ACC112 (cell line): ENCODE measurements around the gene RNF220.

ENCODE experiments used
- H2AFZ ChIP-seq: fragments of 200-600 bp; sonication (generic); one replicate; pipeline ENCODE4 v1.6.0; 2017; ENCODE audit warnings: antibody characterized with exemption, low read length; ENCODE audit not compliant: unreplicated experiment
- H3K27ac ChIP-seq: fragments of 200-600 bp; sonication (generic); 2 replicates; pipeline ENCODE4 v1.5.1; 2014; ENCODE audit warnings: low read depth, mild to moderate bottlenecking, antibody characterized with exemption, low read length, moderate library complexity
- H3K27me3 ChIP-seq: fragments of 200-600 bp; sonication (generic); 2 replicates; pipeline ENCODE4 v1.6.1; 2014; ENCODE audit warnings: mild to moderate bottlenecking, antibody characterized with exemption, low read length, moderate library complexity, mixed read lengths; ENCODE audit not compliant: insufficient read depth
- H3K36me3 ChIP-seq: fragments of 200-600 bp; sonication (generic); 2 replicates; pipeline ENCODE4 v1.6.1; 2016; ENCODE audit warnings: mild to moderate bottlenecking, antibody characterized with exemption, low read length, moderate library complexity, mixed read lengths; ENCODE audit not compliant: insufficient read depth
- H3K4me1 ChIP-seq: fragments of 200-600 bp; sonication (generic); one replicate; pipeline ENCODE4 v1.6.1; 2016; ENCODE audit warnings: low read length, mixed read lengths; ENCODE audit not compliant: insufficient read depth, unreplicated experiment, control insufficient read depth
- H3K4me3 ChIP-seq: fragments of 200-600 bp; sonication (generic); 2 replicates; pipeline ENCODE4 v1.5.1; 2014; ENCODE audit warnings: mild to moderate bottlenecking, low read depth, low read length
- H3K79me2 ChIP-seq: fragments of 200-600 bp; sonication (generic); one replicate; pipeline ENCODE4 v1.6.0; 2016; ENCODE audit warnings: low read length; ENCODE audit not compliant: control insufficient read depth, unreplicated experiment, insufficient read depth

Gene RNF220

GRCh38 chr1:44641126-44642102, 236.4 kb downstream of the RNF220 start:
- H3K4me1 ChIP-seq: no peaks in the 10 kb centered on the region
- no peak overlapping the region for H3K4me3 ChIP-seq
- peaks cover 19% of the 10 kb centered on the region; the same call in 1 of the 2 replicates for H3K36me3 ChIP-seq

GRCh38 chr1:44642255-44642654, 237.2 kb downstream of the RNF220 start:
- peaks cover 16% of the 10 kb centered on the region; the same call in 1 of the 2 replicates for H3K36me3 ChIP-seq

More at GRCh38 chr1:44641126-44642102, 236.4 kb downstream of the RNF220 start:
- Histone ChIP-seq H3K27me3 (no peaks in the 10 kb centered on the region), H2AFZ (no peak overlapping the region), H3K27ac (no peak overlapping the region), H3K79me2 (no peaks in the 10 kb centered on the region)

GRCh38 chr1:44642925-44643324, 237.9 kb downstream of the RNF220 start:
- H3K27ac ChIP-seq: no peak overlapping the region
- no peak overlapping the region for H2AFZ ChIP-seq
- peaks cover 16% of the 10 kb centered on the region; the same call in 1 of the 2 replicates for H3K36me3 ChIP-seq
- no peak overlapping the region for H3K4me3 ChIP-seq
- no peaks in the 10 kb centered on the region for H3K4me1 ChIP-seq
- H3K79me2 ChIP-seq: no peaks in the 10 kb centered on the region
- H3K27me3 ChIP-seq: no peaks in the 10 kb centered on the region

More at GRCh38 chr1:44642255-44642654, 237.2 kb downstream of the RNF220 start:
- Histone ChIP-seq H3K27me3 (no peaks in the 10 kb centered on the region), H3K79me2 (no peaks in the 10 kb centered on the region), H3K4me1 (no peaks in the 10 kb centered on the region), H3K4me3 (no peak overlapping the region), H3K27ac (no peak overlapping the region), H2AFZ (no peak overlapping the region)

GRCh38 chr1:44643721-44644334, 238.8 kb downstream of the RNF220 start:
- H3K27ac ChIP-seq: no peak overlapping the region
- H3K36me3 ChIP-seq: peaks cover 9% of the 10 kb centered on the region; the same call in 1 of the 2 replicates
- H2AFZ ChIP-seq: no peak overlapping the region
- H3K4me3 ChIP-seq: no peak overlapping the region
- H3K4me1 ChIP-seq: no peaks in the 10 kb centered on the region
- H3K27me3 ChIP-seq: no peaks in the 10 kb centered on the region
- no peaks in the 10 kb centered on the region for H3K79me2 ChIP-seq

GRCh38 chr1:44644806-44645205, 239.8 kb downstream of the RNF220 start:
- Histone ChIP-seq H3K4me1 (no peaks in the 10 kb centered on the region), H3K36me3 (peaks cover 4% of the 10 kb centered on the region; the same call in 1 of the 2 replicates), H3K27me3 (no peaks in the 10 kb centered on the region), H2AFZ (no peak overlapping the region), H3K4me3 (no peak overlapping the region), H3K27ac (no peak overlapping the region), H3K79me2 (no peaks in the 10 kb centered on the region)

GRCh38 chr1:44645476-44646244, 240.6 kb downstream of the RNF220 start:
- Histone ChIP-seq H3K36me3 (peaks cover 4% of the 10 kb centered on the region; the same call in 1 of the 2 replicates), H3K4me3 (no peak overlapping the region), H3K27ac (no peak overlapping the region), H3K27me3 (no peaks in the 10 kb centered on the region), H2AFZ (no peak overlapping the region), H3K79me2 (no peaks in the 10 kb centered on the region), H3K4me1 (no peaks in the 10 kb centered on the region)

GRCh38 chr1:44646261-44647110, 241.4 kb downstream of the RNF220 start:
- no peaks in the 10 kb centered on the region for H3K79me2 ChIP-seq
- H2AFZ ChIP-seq: no peak overlapping the region
- H3K4me3 ChIP-seq: no peak overlapping the region
- no peaks in the 10 kb centered on the region for H3K27me3 ChIP-seq
- no peaks in the 10 kb centered on the region for H3K4me1 ChIP-seq
- no peak overlapping the region for H3K27ac ChIP-seq
- H3K36me3 ChIP-seq: no peaks in the 10 kb centered on the region

GRCh38 chr1:44647896-44648295, 242.8 kb downstream of the RNF220 start:
- no peak overlapping the region for H3K27ac ChIP-seq
- H3K79me2 ChIP-seq: no peaks in the 10 kb centered on the region
- H3K4me3 ChIP-seq: no peak overlapping the region
- H3K4me1 ChIP-seq: no peaks in the 10 kb centered on the region
- no peak overlapping the region for H2AFZ ChIP-seq
- no peaks in the 10 kb centered on the region for H3K27me3 ChIP-seq
- no peaks in the 10 kb centered on the region for H3K36me3 ChIP-seq

- no peaks in the 10 kb centered on the region for H3K4me1 ChIP-seq
- no peaks in the 10 kb centered on the region for H3K36me3 ChIP-seq
- no peak overlapping the region for H2AFZ ChIP-seq
- no peaks in the 10 kb centered on the region for H3K27me3 ChIP-seq
- H3K27ac ChIP-seq: no peak overlapping the region
- H3K79me2 ChIP-seq: no peaks in the 10 kb centered on the region
- no peak overlapping the region for H3K4me3 ChIP-seq
These were observed 243.6 kb downstream of the RNF220 start for GRCh38 chr1:44648529-44649250.
